HUES6 (cell line): ENCODE measurements around the gene ALG12.

ENCODE experiments used
- H3K27ac ChIP-seq: 2 replicates; pipeline ENCODE4 v1.7.0; 2013; ENCODE audit warnings: low read depth, mild to moderate bottlenecking, low read length, inconsistent platforms
- H3K27me3 ChIP-seq: 2 replicates; pipeline ENCODE4 v1.6.1; 2013; ENCODE audit warnings: low read length; ENCODE audit not compliant: control insufficient read depth, insufficient read depth
- H3K36me3 ChIP-seq: 2 replicates; pipeline ENCODE4 v1.6.1; 2013; ENCODE audit warnings: low read length; ENCODE audit not compliant: control insufficient read depth, insufficient read depth
- H3K4me1 ChIP-seq: 2 replicates; pipeline ENCODE4 v1.6.1; 2013; ENCODE audit warnings: low read length; ENCODE audit not compliant: control insufficient read depth, insufficient read depth
- H3K4me3 ChIP-seq: 2 replicates; pipeline ENCODE4 v1.5.1; 2013; ENCODE audit warnings: low read depth, low read length
- H3K9ac ChIP-seq: one replicate; pipeline ENCODE4 v1.6.1; 2013; ENCODE audit warnings: mild to moderate bottlenecking, low read length
- H3K9me3 ChIP-seq: 2 replicates; pipeline ENCODE4 v1.6.1; 2013; ENCODE audit warnings: low read depth, low read length; ENCODE audit not compliant: control insufficient read depth, insufficient read depth

ALG12 gene

DNA sequence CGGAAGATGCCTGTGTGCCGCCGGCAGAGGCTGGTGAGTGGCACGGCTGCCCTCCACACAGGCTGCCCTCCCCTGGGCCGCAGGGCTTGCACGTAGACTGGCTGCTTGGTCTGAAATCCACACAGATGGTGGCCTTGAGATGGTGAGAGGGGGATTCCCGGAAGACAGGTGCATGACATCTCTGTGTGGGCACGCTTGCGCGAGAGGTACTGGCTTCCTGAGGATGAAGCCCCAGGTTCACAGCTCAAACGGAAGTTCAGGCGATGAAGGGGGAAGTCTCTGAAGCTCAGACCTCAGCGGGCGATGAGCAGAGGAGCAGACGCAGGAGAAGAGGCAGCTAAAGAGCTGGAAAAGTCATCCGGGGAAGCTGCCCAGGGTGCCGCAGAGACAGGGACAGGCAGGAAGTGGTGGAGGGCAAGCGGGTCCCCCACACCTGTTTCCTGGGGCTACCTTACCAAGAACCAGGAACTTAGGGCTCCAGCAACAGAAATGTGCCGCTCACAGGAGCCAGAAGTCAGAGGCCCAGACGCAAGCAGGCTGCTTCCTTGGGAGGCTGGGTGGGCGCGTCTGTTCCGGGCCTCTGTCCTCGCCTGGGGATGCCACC, 7.4 kb upstream of the ALG12 start:
- H3K9me3 ChIP-seq: no peaks in the 10 kb centered on the region
- H3K27me3 ChIP-seq: peaks cover 16% of the 10 kb centered on the region
- peaks cover 20% of the 10 kb centered on the region for H3K36me3 ChIP-seq
- no peak overlapping the region for H3K27ac ChIP-seq
- H3K9ac ChIP-seq: no peak overlapping the region
- no peak overlapping the region for H3K4me3 ChIP-seq
- no peaks in the 10 kb centered on the region; the same call in 1 of the 2 replicates for H3K4me1 ChIP-seq

DNA sequence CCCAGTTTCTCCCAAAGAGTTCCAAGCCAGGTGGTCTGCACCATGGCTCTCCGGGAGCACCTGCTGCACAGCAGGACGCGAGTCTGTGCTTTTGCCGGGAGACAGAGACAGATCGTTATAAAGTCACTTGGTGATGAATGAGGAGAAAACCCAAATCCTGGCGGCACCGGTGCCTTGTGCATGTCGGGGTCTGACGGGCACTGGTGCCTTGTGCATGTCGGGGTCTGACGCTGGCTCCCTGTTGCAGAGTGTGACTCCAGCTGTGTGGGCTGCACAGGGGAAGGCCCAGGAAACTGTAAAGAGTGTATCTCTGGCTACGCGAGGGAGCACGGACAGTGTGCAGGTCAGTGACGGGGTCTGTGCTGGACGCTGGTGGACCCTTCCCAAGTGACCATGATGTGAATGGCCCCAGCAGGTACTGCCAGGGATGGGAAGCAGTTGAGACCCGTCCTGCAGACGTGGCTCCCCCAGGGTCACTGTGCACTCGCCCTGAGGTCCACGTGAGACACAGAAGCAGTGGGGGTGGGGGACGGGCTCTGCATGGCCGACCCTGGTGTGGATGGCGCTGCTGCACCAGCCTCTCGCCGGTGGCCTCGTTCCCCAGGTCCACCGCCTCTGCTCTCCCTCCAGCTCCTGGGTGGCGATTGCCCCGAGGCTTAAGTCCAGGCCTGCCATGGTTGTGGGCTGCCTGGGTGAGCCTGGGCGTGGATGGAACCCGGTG, 6.0 kb upstream of the ALG12 start:
- no peak overlapping the region for H3K4me3 ChIP-seq
- peaks cover 5% of the 10 kb centered on the region; the same call in 1 of the 2 replicates for H3K27me3 ChIP-seq
- H3K27ac ChIP-seq: no peak overlapping the region
- peaks cover under 1% of the 10 kb centered on the region; the same call in 1 of the 2 replicates for H3K4me1 ChIP-seq
- no peak overlapping the region for H3K9ac ChIP-seq
- peaks cover 27% of the 10 kb centered on the region for H3K36me3 ChIP-seq
- H3K9me3 ChIP-seq: no peaks in the 10 kb centered on the region

GRCh38 chr22:49923445-49923844, 5.2 kb upstream of the ALG12 start:
- Histone ChIP-seq H3K4me3 (no peak overlapping the region), H3K27me3 (0 out of 2 replicates have a peak, but pooled peaks cover 2% of the 10 kb centered on the region), H3K27ac (no peak overlapping the region), H3K9me3 (no peaks in the 10 kb centered on the region), H3K36me3 (peaks cover 27% of the 10 kb centered on the region), H3K9ac (no peak overlapping the region), H3K4me1 (peaks cover 4% of the 10 kb centered on the region; the same call in 1 of the 2 replicates)

GRCh38 chr22:49922926-49923325, 4.7 kb upstream of the ALG12 start:
- Histone ChIP-seq H3K4me1 (peaks cover 4% of the 10 kb centered on the region; the same call in 1 of the 2 replicates), H3K36me3 (peaks cover 27% of the 10 kb centered on the region), H3K27me3 (0 out of 2 replicates have a peak, but pooled peaks cover 2% of the 10 kb centered on the region), H3K9me3 (no peaks in the 10 kb centered on the region), H3K4me3 (no peak overlapping the region), H3K9ac (no peak overlapping the region), H3K27ac (no peak overlapping the region)

- peaks cover 4% of the 10 kb centered on the region; the same call in 1 of the 2 replicates for H3K4me1 ChIP-seq
- H3K36me3 ChIP-seq: peaks cover 27% of the 10 kb centered on the region
- H3K27me3 ChIP-seq: 0 out of 2 replicates have a peak, but pooled peaks cover 2% of the 10 kb centered on the region
- H3K9ac ChIP-seq: no peak overlapping the region
- H3K27ac ChIP-seq: no peak overlapping the region
- H3K9me3 ChIP-seq: no peaks in the 10 kb centered on the region
- H3K4me3 ChIP-seq: no peak overlapping the region
Observed at GRCh38 chr22:49922484-49922883, 4.2 kb upstream of the ALG12 start.

DNA sequence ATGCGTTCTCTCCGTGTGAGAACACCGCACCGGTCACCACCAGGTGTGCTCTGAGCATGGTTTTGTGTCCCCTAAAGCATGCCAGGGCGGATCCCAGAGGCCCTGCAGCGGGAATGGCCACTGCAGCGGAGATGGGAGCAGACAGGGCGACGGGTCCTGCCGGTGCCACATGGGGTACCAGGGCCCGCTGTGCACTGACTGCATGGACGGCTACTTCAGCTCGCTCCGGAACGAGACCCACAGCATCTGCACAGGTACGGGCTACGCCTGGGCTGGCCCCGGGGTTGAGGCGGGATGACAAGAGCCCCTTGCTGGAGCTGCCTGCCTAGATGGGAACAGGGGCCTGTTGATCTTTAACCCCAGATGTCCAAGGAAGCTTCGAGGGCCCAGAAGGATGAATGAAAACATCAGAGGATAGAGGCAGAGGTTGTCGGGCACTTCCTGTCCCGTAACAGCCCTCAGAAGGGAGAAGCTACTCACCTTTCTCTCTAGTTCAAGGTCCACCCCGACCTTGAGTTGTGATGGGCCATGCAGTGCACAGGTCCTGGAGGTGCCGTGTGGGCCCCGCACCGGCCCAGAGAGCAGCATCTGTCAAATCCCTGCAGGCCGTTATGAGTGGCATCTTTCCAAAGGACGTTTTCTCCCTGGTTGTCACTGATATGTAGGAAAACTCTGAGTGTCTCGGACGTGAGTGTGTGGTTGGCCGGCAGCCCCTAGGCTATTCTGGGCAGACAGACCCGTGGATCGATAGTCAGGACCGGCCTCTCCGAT, 3.5 kb upstream of the ALG12 start:
- Histone ChIP-seq H3K27ac (no peak overlapping the region), H3K27me3 (0 out of 2 replicates have a peak, but pooled peaks cover 2% of the 10 kb centered on the region), H3K9me3 (no peaks in the 10 kb centered on the region), H3K4me3 (no peak overlapping the region), H3K4me1 (peaks cover 4% of the 10 kb centered on the region; the same call in 1 of the 2 replicates), H3K36me3 (peaks cover 27% of the 10 kb centered on the region), H3K9ac (no peak overlapping the region)

- 0 out of 2 replicates have a peak, but pooled peaks cover 2% of the 10 kb centered on the region for H3K27me3 ChIP-seq
- no peak overlapping the region for H3K27ac ChIP-seq
- no peaks in the 10 kb centered on the region for H3K9me3 ChIP-seq
- peaks cover 4% of the 10 kb centered on the region; the same call in 1 of the 2 replicates for H3K4me1 ChIP-seq
- no peak overlapping the region for H3K9ac ChIP-seq
- no peak overlapping the region for H3K4me3 ChIP-seq
- peaks cover 23% of the 10 kb centered on the region for H3K36me3 ChIP-seq
Observed at GRCh38 chr22:49920859-49921258, 2.6 kb upstream of the ALG12 start.

DNA sequence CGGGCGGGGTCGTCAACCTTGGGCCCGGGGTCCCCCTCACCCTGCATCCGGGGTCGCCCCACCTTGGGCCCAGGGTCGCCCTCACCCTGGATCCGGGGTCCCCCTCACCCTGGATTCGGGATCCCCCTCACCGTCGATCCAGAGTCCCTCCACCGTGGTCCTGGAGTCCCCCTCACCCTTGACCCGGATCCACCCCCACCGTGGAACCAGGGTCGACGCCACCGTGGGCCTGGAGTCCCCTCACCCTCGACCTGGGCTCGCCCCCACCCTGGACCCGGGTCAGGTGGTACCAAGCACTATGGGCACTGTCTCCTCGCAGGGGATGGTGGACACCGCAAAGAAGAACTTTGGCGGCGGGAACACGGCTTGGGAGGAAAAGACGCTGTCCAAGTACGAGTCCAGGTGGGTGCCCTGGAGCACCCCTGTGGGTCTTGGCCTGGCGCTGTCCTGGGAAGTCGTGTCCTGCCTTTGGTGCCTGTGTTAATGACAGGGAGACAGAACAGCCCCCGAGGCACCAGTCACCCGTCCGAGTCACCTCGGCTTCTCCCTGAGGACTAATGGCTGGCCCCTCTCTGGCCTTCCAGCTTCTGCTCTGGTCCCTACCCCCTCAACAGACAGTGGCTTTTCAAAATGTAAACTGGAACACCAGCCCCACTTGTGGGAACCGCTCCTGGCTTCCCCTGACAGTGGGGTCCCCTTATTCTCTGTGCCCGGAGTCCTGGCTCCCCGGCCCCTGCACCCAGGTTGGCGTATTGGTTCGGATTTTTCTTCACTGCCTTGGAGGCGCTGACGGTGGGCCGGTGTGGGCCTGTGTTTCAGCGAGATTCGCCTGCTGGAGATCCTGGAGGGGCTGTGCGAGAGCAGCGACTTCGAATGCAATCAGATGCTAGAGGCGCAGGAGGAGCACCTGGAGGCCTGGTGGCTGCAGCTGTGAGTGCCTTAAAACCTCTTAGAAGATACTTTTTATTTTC, 958 bp upstream of the ALG12 start:
- Histone ChIP-seq H3K27ac (no peak overlapping the region), H3K27me3 (0 out of 2 replicates have a peak, but pooled peaks cover 2% of the 10 kb centered on the region), H3K4me1 (peaks cover 4% of the 10 kb centered on the region; the same call in 1 of the 2 replicates), H3K9ac (peak overlapping the region; percentile 59), H3K4me3 (peak overlapping the region; percentile 78), H3K36me3 (peaks cover 15% of the 10 kb centered on the region), H3K9me3 (no peaks in the 10 kb centered on the region)

- Histone ChIP-seq H3K4me3 (peak overlapping the region; percentile 93), H3K27ac (no peak overlapping the region)
Observed at GRCh38 chr22:49916831-49917230, 1.4 kb downstream of the ALG12 start.

DNA sequence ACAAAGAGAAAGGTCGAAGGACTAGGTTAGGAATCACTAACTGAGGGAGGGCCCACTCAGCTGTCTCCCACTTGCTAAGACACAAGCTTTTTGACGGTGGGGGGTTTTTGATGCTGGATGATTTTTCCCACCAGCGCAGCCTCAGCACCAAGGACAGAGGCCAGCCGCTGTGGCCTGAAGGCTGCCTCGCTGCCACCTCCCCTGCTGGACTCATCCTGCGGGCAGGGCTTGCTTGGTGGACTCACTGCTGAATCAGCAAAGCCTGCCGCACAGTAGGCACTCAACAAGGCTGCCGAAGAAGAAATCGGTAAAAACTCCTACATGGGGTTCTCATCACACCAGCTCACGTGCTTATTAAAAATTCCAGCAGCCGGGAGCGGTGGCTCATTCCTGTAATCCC, 2.6 kb downstream of the ALG12 start:
- Histone ChIP-seq H3K27ac (no peak overlapping the region), H3K9me3 (no peaks in the 10 kb centered on the region), H3K36me3 (peaks cover 26% of the 10 kb centered on the region), H3K4me1 (peaks cover 4% of the 10 kb centered on the region; the same call in 1 of the 2 replicates), H3K4me3 (no peak overlapping the region), H3K27me3 (0 out of 2 replicates have a peak, but pooled peaks cover 2% of the 10 kb centered on the region), H3K9ac (no peak overlapping the region)

More at GRCh38 chr22:49916831-49917230, 1.4 kb downstream of the ALG12 start:
- H3K9ac ChIP-seq: no peak overlapping the region
- H3K9me3 ChIP-seq: no peaks in the 10 kb centered on the region
- 0 out of 2 replicates have a peak, but pooled peaks cover 2% of the 10 kb centered on the region for H3K27me3 ChIP-seq
- peaks cover 28% of the 10 kb centered on the region for H3K36me3 ChIP-seq
- H3K4me1 ChIP-seq: peaks cover 4% of the 10 kb centered on the region; the same call in 1 of the 2 replicates
